ENCODE results near the gene BARX2.

GRCh38 chr11:129384415-129384814, 8.8 kb downstream of the BARX2 start:
- TF ChIP-seq CTCF (IDR thresholded peaks at IDR 0.05) (no peak), POLR2A (IDR thresholded peaks at IDR 0.05) (no peak), EP300 (IDR thresholded peaks at IDR 0.05) (no peak)

Measured in tibial nerve (tissue), 4 donors.